HL-60/S4 treated with phorbol 12-myristate 13-acetate at 8.2 ng/mL for 4 days and 3 days (cell line): ENCODE data around the gene FSTL4.
"Not testable (repeated sequence)": the region's sequence is repeated elsewhere in the genome, so short reads cannot be mapped to it uniquely, and the experiment has no call there.

Experiments used
- in situ Hi-C: fragments of 300-500 bp; cut with MboI; formaldehyde crosslinking; loops from 2 replicates; pipeline ENCODE4 v1.15.0; 2022; ENCODE audit warnings: low sequenced_read_pairs

FSTL4 gene

GRCh38 chr5:133394477-133394817, 217.9 kb downstream of the FSTL4 start:
- in situ Hi-C loops: not testable (repeated sequence)

- in situ Hi-C loops: no loop called here
Observed at GRCh38 chr5:133393776-133394476, 218.4 kb downstream of the FSTL4 start.

GRCh38 chr5:133392448-133392847, 219.9 kb downstream of the FSTL4 start:
- in situ Hi-C loops: no loop called here

- in situ Hi-C loops: no loop called here
Observed at GRCh38 chr5:133391354-133392136, 220.8 kb downstream of the FSTL4 start.

- in situ Hi-C loops: no loop called here
Observed at GRCh38 chr5:133390416-133391353, 221.7 kb downstream of the FSTL4 start.

GRCh38 chr5:133389066-133389590, 223.2 kb downstream of the FSTL4 start:
- in situ Hi-C loops: no loop called here

GRCh38 chr5:133387621-133388020, 224.7 kb downstream of the FSTL4 start:
- in situ Hi-C loops: no loop called here

GRCh38 chr5:133387091-133387490, 225.2 kb downstream of the FSTL4 start:
- in situ Hi-C loops: no loop called here

- in situ Hi-C loops: no loop called here
Observed at GRCh38 chr5:133386662-133387061, 225.7 kb downstream of the FSTL4 start.

- in situ Hi-C loops: no loop called here
Observed at GRCh38 chr5:133385346-133385745, 227.0 kb downstream of the FSTL4 start.

GRCh38 chr5:133384903-133385302, 227.4 kb downstream of the FSTL4 start:
- in situ Hi-C loops: no loop called here

GRCh38 chr5:133384120-133384855, 228.1 kb downstream of the FSTL4 start:
- in situ Hi-C loops: no loop called here

GRCh38 chr5:133383580-133383939, 228.8 kb downstream of the FSTL4 start:
- in situ Hi-C loops: no loop called here

- in situ Hi-C loops: no loop called here
Observed at GRCh38 chr5:133382661-133383579, 229.4 kb downstream of the FSTL4 start.

- in situ Hi-C loops: no loop called here
Observed at GRCh38 chr5:133381571-133382365, 230.6 kb downstream of the FSTL4 start.

GRCh38 chr5:133381041-133381440, 231.3 kb downstream of the FSTL4 start:
- in situ Hi-C loops: no loop called here

- in situ Hi-C loops: no loop called here
Observed at GRCh38 chr5:133377736-133378135, 234.6 kb downstream of the FSTL4 start.

- in situ Hi-C loops: no loop called here
Observed at GRCh38 chr5:133376986-133377385, 235.4 kb downstream of the FSTL4 start.
